ENCODE data around the gene TMEM108. TPM values are rescaled to one million over a fixed set of nuclear protein-coding genes. Genes with fewer than 3 reads are reported as not detected.

Gene TMEM108
- total RNA-seq, 1 experiment from 2014 or later: 9.4 TPM

DNA sequence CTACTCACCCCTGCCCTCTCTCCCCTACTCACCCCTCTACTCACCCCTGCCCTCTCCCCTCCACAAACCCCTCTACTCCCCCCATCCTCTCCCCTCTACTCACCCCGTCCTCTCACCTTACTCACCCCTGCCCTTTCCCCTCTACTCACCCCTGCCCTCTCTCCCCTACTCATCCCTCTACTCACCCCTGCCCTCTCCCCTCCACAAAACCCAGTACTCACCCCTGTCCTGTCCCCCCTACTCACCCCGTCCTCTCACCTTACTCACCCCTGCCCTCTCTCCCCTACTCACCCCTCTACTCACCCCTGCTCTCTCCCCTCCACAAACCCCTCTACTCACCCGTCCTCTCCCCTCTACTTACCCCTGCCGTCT, 375.8 kb downstream of the TMEM108 start:
- no peak for DNase-seq (ENCODE audit: low read depth)

DNA sequence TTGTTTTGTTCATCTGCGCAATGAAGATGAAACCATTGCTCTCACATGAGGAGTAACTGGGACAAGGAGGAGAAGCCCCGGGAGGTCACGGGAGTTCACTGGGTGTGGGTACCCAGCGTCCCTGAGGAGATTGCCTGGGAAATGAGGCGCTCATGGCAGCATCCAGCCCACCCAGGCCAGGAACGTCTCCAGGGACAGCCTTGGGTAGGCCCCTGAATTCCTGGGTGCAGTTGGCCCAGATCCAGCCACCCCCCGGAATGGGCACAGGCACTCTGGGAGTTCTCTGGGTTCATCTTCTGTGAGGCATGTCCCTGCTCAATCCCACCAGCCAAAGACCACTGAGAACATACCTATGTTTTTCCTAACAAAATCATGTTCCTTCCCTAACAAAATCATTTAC, 380.2 kb downstream of the TMEM108 start:
- no peak for DNase-seq (ENCODE audit: low read depth)

DNA sequence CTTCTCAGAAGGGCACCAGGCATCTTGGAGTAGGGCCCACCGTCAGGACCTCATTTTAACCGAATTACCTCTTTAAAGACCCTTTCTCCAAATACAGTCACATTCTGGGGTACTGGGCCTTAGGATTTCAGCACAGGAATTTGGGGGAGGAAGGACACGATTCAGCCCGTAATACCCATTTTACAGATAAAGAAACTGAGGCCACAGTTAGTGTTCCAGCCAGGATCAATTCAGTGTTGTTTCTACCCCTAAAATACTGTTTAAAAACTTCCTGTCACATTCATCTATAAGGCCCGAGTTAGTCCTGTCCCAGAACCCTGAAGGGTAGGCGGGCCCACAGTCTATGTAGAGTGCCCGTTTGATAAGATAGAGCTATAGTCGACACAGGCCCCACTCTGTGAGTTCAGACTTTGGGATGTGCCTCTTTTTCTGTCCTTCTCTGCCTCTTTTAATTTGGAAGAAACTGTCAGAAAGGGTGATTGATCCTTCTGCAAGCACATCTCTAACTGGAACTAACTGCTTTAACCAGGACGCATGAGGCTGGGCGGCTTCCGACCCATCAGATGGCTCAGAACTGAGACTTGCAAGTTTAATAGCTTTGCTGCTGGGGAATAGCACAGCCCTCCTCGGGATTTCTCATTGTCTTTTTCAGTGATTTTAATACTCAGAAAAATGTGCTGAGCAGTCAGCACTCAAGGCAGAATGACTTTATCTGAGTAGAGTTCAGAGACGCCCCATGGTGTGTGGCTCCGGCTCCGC, 381.1 kb downstream of the TMEM108 start:
- no peak for DNase-seq (ENCODE audit: low read depth)

DNA sequence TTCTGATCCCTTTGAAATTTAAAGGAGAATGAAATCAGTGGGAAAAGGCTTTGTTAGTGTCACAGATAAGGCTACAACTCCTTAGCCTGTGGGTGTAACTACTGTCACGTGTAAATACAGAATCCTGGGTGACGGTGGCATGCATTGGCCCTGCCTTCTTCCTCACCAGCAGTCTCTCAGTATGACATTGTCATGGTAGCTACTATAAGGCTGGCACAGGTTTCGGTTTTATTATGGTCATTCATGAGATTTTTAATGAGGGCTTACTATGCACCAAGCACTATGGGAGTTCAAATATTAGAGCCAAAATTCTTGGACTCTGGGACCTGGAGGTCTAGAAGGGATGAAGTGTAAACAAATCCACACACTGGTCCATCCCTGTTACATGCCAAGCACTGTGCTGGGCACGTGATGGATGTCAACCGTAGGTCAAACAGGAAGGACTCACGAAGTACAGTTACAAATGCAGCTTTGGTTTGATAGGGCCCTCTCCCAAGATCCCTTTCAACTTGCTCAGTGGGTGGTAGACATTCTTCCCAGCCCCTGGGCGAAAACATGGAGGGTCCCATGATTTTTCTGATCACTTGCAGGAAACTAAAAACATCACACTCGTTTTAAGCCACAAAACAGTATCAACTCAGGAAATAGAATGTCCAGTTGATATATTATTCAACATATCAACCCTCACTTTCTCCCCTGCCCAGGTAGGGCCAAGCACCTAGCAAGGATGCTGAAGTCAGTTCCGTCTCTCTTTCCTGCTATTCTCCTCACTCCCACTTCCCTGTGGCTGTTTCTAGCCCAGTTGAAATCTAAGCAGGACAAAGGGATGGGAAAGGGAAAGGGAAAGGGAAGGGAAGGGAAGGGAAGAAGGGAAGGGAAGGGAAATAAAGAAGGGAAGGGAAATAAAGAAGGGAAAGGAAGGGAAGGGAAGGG, 387.0 kb downstream of the TMEM108 start:
- DNase-seq (ENCODE audit: low read depth): no peak

DNA sequence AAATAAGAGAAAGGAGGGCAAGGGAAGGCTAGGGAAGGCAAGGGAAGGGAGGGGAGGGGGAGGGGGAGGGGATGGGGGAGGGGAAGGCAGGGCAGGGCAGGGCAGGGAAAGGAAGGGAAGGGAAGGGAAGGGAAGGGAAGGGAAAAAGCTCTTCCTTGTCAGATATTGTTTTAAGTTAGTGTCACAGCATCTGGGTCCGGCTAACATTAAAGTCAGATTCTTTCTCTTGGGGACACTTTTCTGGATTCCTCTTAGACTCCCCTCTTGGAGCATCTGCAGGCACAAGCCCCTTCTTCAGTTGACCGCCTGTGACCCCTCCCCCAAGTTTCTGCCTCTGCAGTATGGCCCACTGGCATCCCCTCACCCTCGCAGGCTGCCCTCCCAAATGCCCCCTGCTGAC, 387.7 kb downstream of the TMEM108 start:
- DNase-seq (ENCODE audit: low read depth): no peak

GRCh38 chr3:133426721-133427120, 388.5 kb downstream of the TMEM108 start:
- peak; percentile 39 for DNase-seq (ENCODE audit: low read depth)

DNA sequence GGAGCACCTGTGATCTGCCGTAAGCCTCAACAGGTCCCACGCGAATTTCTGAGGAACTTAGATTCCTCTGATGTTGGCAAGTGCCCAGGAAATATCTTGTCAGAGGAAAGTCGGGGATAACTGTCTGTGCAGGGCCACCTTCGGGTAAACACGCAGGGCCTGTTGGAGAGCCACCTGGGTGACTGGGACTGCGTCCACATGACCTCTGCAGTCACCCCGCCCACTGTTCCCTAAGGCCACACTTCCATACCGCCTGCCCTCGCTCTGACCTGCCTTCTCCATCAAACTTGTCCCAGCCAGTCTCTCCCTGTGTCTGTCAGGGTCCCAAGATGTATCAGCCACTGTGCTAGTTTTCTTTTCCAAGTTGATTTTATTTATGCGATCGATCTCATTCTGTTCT, 390.4 kb downstream of the TMEM108 start:
- no peak for DNase-seq (ENCODE audit: low read depth)

- no peak for DNase-seq (ENCODE audit: low read depth)
Measured at GRCh38 chr3:133429063-133429462, 390.9 kb downstream of the TMEM108 start.

DNA sequence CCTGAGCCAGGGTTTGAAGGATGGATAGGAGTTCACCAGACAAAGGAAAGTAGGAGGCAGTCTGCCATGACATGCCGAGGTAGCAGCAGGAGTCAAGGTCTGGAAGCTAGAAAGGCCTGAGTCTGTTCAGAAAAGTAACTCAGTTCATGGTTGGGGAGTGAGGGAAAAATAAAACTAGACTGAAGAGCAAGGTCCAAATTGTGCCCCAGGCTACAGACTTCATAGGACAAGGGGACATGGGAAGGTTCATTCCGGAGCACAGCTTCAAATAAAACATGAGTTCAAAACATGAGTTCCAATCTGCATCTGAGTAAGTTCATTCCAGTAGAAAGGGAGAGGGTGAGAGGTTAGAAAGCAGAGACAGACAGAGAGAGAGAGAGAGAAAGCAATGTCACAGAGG, 401.4 kb downstream of the TMEM108 start:
- no peak for DNase-seq (ENCODE audit: low read depth)

DNA sequence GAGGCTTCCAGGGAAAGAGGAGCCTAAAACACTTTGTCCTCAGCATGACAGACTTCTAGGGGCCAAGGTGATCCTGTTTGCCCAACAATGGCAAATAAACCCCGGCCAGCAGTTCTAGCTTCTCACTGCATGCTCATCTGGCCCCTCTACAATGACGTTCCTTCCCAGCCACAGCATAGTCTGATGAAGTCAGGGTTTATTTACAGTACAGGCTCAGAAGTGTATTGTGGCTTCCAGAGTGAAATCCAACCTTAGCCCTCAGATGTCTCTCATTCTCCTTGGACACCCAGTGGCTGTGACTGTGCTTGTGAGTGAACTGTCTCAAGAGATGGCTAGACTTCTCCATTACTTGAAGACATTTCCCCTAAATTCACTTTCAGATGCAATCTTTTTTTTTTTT, 402.5 kb downstream of the TMEM108 start:
- DNase-seq (ENCODE audit: low read depth): no peak

- no peak for DNase-seq (ENCODE audit: low read depth)
Measured at GRCh38 chr3:133441867-133442270, 403.7 kb downstream of the TMEM108 start.

DNA sequence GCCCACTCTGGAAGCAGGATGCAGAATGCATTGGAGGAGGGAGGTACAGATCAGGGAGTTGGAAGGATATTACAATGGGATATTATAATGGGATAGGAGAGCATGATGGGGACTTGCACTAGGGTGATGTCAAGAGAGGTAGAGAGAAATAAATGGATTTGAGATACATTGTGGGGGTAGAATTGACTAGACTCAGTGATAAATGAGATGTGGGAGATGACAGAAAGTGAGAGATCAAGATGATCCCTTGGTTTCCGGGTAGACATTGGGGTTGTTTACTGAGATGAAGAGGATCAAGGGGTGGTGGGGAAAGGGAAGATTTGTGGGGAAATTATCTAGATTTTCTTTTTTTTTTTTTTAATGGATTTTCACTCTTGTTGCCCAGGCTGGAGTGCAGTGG, 404.3 kb downstream of the TMEM108 start:
- no peak for DNase-seq (ENCODE audit: low read depth)

- DNase-seq (ENCODE audit: low read depth): peak; percentile 64
Measured at GRCh38 chr3:133443649-133444422, 405.6 kb downstream of the TMEM108 start.

DNA sequence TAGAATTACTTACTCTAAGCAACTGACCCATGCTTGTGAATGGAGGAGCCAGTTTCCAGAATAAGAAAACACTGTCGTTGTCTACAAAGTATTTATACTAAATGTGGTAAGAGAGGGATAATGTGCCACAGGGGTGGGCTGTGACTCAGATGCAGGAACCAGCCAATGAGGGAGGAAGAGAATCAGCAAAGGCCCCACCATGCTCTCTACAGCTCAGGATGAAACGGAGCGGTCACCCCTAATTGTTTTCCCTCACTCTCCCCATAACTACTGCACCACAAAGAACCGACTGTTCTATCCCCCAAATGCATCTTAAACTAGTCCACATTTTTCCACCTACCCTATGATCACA, 406.2 kb downstream of the TMEM108 start:
- DNase-seq (ENCODE audit: low read depth): no peak

- DNase-seq (ENCODE audit: low read depth): no peak
Measured at GRCh38 chr3:133445108-133445507, 406.9 kb downstream of the TMEM108 start.

Measured in LHCN-M2 (cell line).